GM20000 (cell line): Measurements from ENCODE around the gene AKIRIN2.
"Not testable (repeated sequence)": the region's sequence is repeated elsewhere in the genome, so short reads cannot be mapped to it uniquely, and the experiment has no call there.

ENCODE experiments used
- DNase-seq: peaks from one replicate; pipeline ENCODE4 v3.0.0; 2012; ENCODE audit warnings: low spot score
- CTCF ChIP-seq: IDR thresholded peaks from 2 replicates; pipeline ENCODE4 v1.5.1; 2012; ENCODE audit warnings: mild to moderate bottlenecking, control low read depth; ENCODE audit errors: extremely low read depth, missing control alignments

AKIRIN2 gene

DNA sequence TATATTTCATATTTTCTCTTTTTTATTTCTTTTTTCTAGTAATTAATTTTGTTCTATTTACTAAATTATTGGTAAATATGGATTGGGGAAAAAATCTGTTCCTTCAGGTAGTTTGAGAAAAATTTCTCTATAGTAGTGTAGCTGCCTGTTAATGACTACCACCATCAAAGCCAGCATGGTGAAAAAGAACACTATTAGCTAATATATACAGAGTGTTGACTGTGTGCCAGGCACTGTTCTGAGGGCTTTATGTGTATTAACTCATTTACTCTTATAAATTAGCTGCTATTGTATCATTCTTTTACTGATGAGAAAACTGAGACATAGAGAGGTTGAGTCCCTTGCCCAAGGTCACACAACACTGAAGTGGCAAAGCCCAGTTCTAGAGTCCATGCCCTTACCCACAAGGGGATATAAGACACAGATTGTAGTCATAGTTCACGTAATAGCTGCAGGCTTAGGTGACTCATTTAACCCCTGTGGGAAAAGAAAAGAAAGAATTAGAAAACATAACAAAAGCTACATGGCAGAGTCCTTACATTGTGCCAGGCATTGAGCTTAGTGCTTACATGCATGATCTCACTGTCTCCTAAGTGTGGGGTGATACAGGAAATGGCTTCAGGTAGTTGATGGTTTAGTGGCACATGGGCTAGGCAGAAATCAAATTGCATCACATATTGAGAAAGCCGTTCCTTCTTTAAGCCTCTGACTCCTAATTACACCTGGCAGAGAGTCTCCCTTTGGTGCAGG, 12.2 kb upstream of the AKIRIN2 start:
- no peak for TF ChIP-seq CTCF

GRCh38 chr6:87712713-87713112, 10.7 kb upstream of the AKIRIN2 start:
- DNase-seq = not testable (repeated sequence)

More for the DNA sequence above, 12.2 kb upstream of the AKIRIN2 start:
- DNase-seq = no peak

DNA sequence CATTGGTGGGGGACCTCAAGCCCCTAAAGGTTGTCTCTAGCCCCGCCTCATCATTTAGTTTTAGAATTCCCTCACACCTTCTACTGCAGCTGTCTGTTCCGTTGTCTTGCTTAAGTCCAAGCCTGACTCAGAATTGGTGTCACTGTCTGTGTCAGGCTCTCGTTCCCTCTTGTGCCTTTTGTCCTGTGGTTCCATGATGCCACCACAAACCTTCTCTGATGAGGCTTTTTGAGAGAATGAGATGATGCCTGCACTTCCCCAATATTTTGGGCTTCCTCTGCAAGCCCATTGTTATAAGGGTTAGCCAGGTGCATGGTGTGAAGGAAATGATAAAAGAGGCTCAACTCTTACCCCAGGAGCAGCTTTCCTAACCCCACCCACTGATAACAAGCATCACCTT, 8.1 kb upstream of the AKIRIN2 start:
- no peak for TF ChIP-seq CTCF
- DNase-seq = no peak

DNA sequence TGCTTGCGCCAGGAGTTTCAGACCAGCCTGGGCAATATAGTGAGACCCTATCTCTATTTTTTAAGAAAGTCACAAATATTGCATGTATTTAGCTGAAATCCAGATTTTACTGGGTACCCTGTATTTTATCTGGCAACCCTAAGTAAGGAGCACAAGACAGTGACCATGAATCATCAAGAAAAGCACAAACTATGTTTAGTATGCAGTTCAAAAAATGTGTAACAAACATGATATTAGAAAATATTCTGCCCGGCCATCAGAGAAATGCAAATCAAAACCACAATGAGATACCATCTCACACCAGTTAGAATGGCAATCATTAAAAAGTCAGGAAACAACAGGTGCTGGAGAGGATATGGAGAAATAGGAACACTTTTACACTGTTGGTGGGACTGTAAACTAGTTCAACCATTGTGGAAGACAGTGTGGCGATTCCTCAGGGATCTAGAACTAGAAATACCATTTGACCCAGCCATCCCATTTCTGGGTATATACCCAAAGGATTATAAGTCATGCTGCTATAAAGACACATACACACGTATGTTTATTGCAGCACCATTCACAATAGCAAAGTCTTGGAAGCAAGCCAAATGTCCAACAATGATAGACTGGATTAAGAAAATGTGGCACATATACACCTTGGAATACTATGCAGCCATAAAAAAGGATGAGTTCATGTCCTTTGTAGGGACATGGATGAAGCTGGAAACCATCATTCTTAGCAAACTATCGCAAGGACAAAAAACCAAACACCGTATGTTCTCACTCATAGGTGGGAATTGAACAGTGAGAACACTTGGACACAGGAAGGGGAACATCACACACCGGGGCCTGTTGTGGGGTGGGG, 6.8 kb upstream of the AKIRIN2 start:
- not testable (repeated sequence) for DNase-seq

DNA sequence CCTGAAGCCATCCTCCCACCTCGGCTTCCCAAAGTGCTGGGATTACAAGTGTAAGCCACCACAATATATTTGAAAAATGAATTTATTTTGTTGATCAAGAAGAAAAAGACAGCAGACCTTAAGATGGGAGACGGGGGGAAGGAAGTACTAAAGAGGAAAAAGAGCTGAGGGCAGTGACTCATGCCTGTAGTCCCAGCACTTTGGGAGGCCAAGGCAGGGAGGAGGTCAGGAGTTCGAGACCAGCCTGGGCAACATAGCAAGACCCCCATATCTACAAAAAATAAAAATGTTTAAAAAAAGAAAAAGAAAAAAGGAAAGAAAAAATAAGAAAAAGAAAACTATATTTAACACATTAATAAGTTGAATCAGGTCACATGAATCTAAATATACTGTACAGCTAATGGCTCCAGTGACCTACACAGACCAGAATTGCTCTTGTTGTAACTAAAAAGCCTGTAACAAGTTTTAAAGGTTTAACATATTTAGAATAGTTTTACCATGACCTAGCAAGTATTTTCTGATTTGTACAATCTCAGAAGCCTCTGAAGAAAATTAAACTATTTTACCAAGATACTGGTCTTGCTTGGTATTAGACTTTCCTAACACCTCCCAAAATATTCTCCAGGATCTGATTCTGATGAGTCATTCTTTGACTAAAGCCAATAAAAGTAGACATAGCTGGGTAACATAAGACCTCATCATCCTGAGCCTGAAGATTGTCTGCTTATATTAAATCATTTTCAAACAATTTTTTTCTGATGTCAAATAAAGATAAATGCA, 4.3 kb upstream of the AKIRIN2 start:
- DNase-seq = no peak
- TF ChIP-seq CTCF = no peak

- peak; percentile 70 for DNase-seq
- TF ChIP-seq CTCF = no peak
Observed at GRCh38 chr6:87705070-87705691, 3.1 kb upstream of the AKIRIN2 start.

DNA sequence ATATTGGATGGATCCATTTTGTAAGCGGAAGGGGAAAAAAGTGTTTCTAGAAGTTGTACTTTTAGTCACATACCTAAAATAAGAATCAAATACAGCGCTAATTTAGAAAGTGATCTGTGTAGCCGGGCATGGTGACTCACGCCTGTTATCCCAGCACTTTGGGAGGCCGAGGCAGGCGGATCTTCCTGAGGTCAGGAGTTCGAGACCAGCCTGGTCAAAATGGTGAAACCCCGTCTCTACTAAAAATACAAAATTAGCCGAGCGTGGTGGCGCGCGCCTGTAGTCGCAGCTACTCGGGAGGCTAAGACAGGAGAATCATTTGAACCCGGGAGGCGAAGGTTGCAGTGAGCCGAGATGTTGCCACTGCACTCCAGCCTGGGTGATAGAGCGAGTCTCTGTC, 1.0 kb upstream of the AKIRIN2 start:
- DNase-seq = not testable (repeated sequence)

GRCh38 chr6:87702589-87702945, 534 bp upstream of the AKIRIN2 start:
- DNase-seq = no peak

More at GRCh38 chr6:87702589-87702945, 534 bp upstream of the AKIRIN2 start:
- no peak for TF ChIP-seq CTCF
